ENCODE measurements around the gene TOMM7.
"Not testable (repeated sequence)": the region's sequence is repeated elsewhere in the genome, so short reads cannot be mapped to it uniquely, and the experiment has no call there.

TOMM7 gene

GRCh38 chr7:22786290-22786932 lies 36.2 kb downstream of the TOMM7 start:
- Mint-ChIP-seq H3K36me3 (no peaks in the 10 kb centered on the region), H3K4me3 (no peak overlapping the region), H3K27ac (no peak overlapping the region), H3K4me1 (no peaks in the 10 kb centered on the region), H3K27me3 (no peaks in the 10 kb centered on the region), H3K9me3 (no peaks in the 10 kb centered on the region)

GRCh38 chr7:22784346-22784745 lies 38.3 kb downstream of the TOMM7 start:
- Mint-ChIP-seq H3K36me3 (no peaks in the 10 kb centered on the region), H3K4me3 (no peak overlapping the region), H3K4me1 (no peaks in the 10 kb centered on the region), H3K27ac (no peak overlapping the region), H3K27me3 (no peaks in the 10 kb centered on the region), H3K9me3 (no peaks in the 10 kb centered on the region)

- Mint-ChIP-seq H3K4me1 (no peaks in the 10 kb centered on the region), H3K27me3 (no peaks in the 10 kb centered on the region), H3K36me3 (no peaks in the 10 kb centered on the region), H3K4me3 (no peak overlapping the region), H3K9me3 (no peaks in the 10 kb centered on the region), H3K27ac (no peak overlapping the region)
Measured at GRCh38 chr7:22783421-22783820, 39.2 kb downstream of the TOMM7 start.

GRCh38 chr7:22782616-22783232 lies 39.9 kb downstream of the TOMM7 start:
- H3K27me3 Mint-ChIP-seq = no peaks in the 10 kb centered on the region
- no peak overlapping the region for H3K4me3 Mint-ChIP-seq
- no peak overlapping the region for H3K27ac Mint-ChIP-seq
- no peaks in the 10 kb centered on the region for H3K4me1 Mint-ChIP-seq
- no peaks in the 10 kb centered on the region for H3K9me3 Mint-ChIP-seq
- H3K36me3 Mint-ChIP-seq = no peaks in the 10 kb centered on the region

GRCh38 chr7:22781230-22781711 lies 41.4 kb downstream of the TOMM7 start:
- H3K4me1 Mint-ChIP-seq = no peaks in the 10 kb centered on the region
- no peak overlapping the region for H3K4me3 Mint-ChIP-seq
- H3K36me3 Mint-ChIP-seq = no peaks in the 10 kb centered on the region
- H3K9me3 Mint-ChIP-seq = no peaks in the 10 kb centered on the region
- no peak overlapping the region for H3K27ac Mint-ChIP-seq
- no peaks in the 10 kb centered on the region for H3K27me3 Mint-ChIP-seq

GRCh38 chr7:22779730-22780323 lies 42.8 kb downstream of the TOMM7 start:
- not testable (repeated sequence) for H3K36me3 Mint-ChIP-seq

GRCh38 chr7:22776964-22777363 lies 45.7 kb downstream of the TOMM7 start:
- Mint-ChIP-seq H3K4me3 (no peak overlapping the region), H3K27ac (no peak overlapping the region), H3K27me3 (no peaks in the 10 kb centered on the region), H3K36me3 (no peaks in the 10 kb centered on the region), H3K4me1 (no peaks in the 10 kb centered on the region), H3K9me3 (no peaks in the 10 kb centered on the region)

More at GRCh38 chr7:22779730-22780323, 42.8 kb downstream of the TOMM7 start:
- not testable (repeated sequence) for H3K27me3 Mint-ChIP-seq, H3K4me3 Mint-ChIP-seq, H3K9me3 Mint-ChIP-seq, H3K27ac Mint-ChIP-seq, H3K4me1 Mint-ChIP-seq

- H3K36me3 Mint-ChIP-seq = no peaks in the 10 kb centered on the region
- H3K27me3 Mint-ChIP-seq = peaks cover 3% of the 10 kb centered on the region
- H3K4me3 Mint-ChIP-seq = no peak overlapping the region
- no peaks in the 10 kb centered on the region for H3K4me1 Mint-ChIP-seq
- H3K9me3 Mint-ChIP-seq = no peaks in the 10 kb centered on the region
- no peak overlapping the region for H3K27ac Mint-ChIP-seq
Measured at GRCh38 chr7:22772885-22773284, 49.8 kb downstream of the TOMM7 start.

GRCh38 chr7:22771872-22772228 lies 50.8 kb downstream of the TOMM7 start:
- no peak overlapping the region for H3K4me3 Mint-ChIP-seq
- H3K4me1 Mint-ChIP-seq = no peaks in the 10 kb centered on the region
- no peaks in the 10 kb centered on the region for H3K9me3 Mint-ChIP-seq
- peaks cover 3% of the 10 kb centered on the region for H3K27me3 Mint-ChIP-seq
- no peak overlapping the region for H3K27ac Mint-ChIP-seq
- H3K36me3 Mint-ChIP-seq = no peaks in the 10 kb centered on the region

GRCh38 chr7:22771194-22771871 lies 51.3 kb downstream of the TOMM7 start:
- H3K4me1 Mint-ChIP-seq = no peaks in the 10 kb centered on the region
- H3K9me3 Mint-ChIP-seq = no peaks in the 10 kb centered on the region

GRCh38 chr7:22765609-22766008 lies 57.0 kb downstream of the TOMM7 start:
- Mint-ChIP-seq H3K27me3 (peaks cover 22% of the 10 kb centered on the region), H3K4me3 (no peak overlapping the region), H3K4me1 (no peaks in the 10 kb centered on the region), H3K36me3 (no peaks in the 10 kb centered on the region), H3K27ac (no peak overlapping the region), H3K9me3 (no peaks in the 10 kb centered on the region)

More at GRCh38 chr7:22771194-22771871, 51.3 kb downstream of the TOMM7 start:
- Mint-ChIP-seq H3K4me3 (no peak overlapping the region), H3K27me3 (peaks cover 3% of the 10 kb centered on the region), H3K27ac (no peak overlapping the region), H3K36me3 (no peaks in the 10 kb centered on the region)
